ENCODE measurements around the gene FAM83C.

GRCh38 chr20:35293303-35294292 is 1.4 kb upstream of the FAM83C start:
- TF ChIP-seq ELF1 (IDR thresholded peaks at IDR 0.05) (no peak), CTCF (IDR thresholded peaks at IDR 0.05) (no peak), RAD21 (IDR thresholded peaks at IDR 0.05; ENCODE audit: low read length) (no peak), USF1 (IDR thresholded peaks at IDR 0.05; ENCODE audit: borderline replicate concordance, low read depth) (no peak), EP300 (IDR thresholded peaks at IDR 0.05; ENCODE audit: borderline replicate concordance in 1 of 2, low read depth in 1 of 2, low read length in 1 of 2) (no peak), EZH2phosphoT487 (IDR thresholded peaks at IDR 0.05; ENCODE audit: borderline replicate concordance, low read depth) (no peak)

All from SK-N-SH (cell line).